Measurements from ENCODE around the gene SLC44A3. TPM values are rescaled to one million over a fixed set of nuclear protein-coding genes. Genes with fewer than 3 reads are reported as not detected.

Gene SLC44A3
- total and polyA plus RNA-seq, 2 experiments from 2014 or later: 2.9 to 4.5 TPM

DNA sequence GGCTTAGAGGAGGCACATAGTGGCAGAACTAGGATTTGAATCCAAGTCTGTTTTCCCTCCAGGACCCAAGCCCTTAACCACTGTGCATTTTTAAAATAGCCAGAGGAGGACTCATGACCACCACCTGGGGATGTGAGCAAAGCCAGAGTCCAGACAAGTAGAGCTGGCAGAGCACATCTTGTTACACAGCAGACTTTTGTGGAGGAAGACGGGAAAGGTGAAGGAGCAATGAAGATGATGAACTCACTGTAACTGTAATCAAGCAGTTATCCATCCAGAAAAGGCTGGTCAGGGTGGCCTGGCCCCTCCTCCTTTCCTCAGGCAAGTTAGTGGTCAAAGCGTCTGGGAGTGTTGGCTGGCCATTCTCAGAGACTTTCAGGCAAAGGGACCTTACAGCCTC is 50.9 kb downstream of the SLC44A3 start:
- Histone ChIP-seq H3K4me3 (no peak overlapping the region), H3K79me2 (replicated peaks; ENCODE audit: insufficient read depth) (no peaks in the 10 kb centered on the region), H3K27ac (ENCODE audit: low read depth) (no peak overlapping the region), H3K4me2 (no peak overlapping the region), H3K9me2 (ENCODE audit: insufficient read depth) (peaks cover 7% of the 10 kb centered on the region; the same call in 1 of the 2 replicates), H3K4me1 (ENCODE audit: insufficient read depth) (peaks cover 13% of the 10 kb centered on the region), H2AFZ (no peak overlapping the region), H3K36me3 (ENCODE audit: insufficient read depth) (no peaks in the 10 kb centered on the region), H3F3A (replicated peaks; ENCODE audit: low read depth) (no peaks in the 10 kb centered on the region), H4K20me1 (replicated peaks; ENCODE audit: insufficient read depth) (no peaks in the 10 kb centered on the region), H3K27me3 (ENCODE audit: insufficient read depth) (no peaks in the 10 kb centered on the region)
- H3K27me3 Mint-ChIP-seq (ENCODE audit: insufficient read depth, low read depth, poor library complexity): peaks cover 6% of the 10 kb centered on the region
- H3K4me1 Mint-ChIP-seq: peaks cover 22% of the 10 kb centered on the region
- TF ChIP-seq POLR2AphosphoS5 (IDR thresholded peaks at IDR 0.05; ENCODE audit: low read depth) (no peak), ZNF114 (CRISPR knock-in tag; IDR thresholded peaks at IDR 0.05) (no peak), ZNF331 (CRISPR knock-in tag; IDR thresholded peaks at IDR 0.05; ENCODE audit: low read depth) (no peak), JUNB (IDR thresholded peaks at IDR 0.05; ENCODE audit: unreplicated experiment) (no peak), CREB1 (CRISPR knock-in tag; IDR thresholded peaks at IDR 0.05; ENCODE audit: low read depth) (no peak), STAT1 (IDR thresholded peaks at IDR 0.05; ENCODE audit: unreplicated experiment) (no peak), NANOG (IDR thresholded peaks at IDR 0.05; ENCODE audit: borderline replicate concordance) (no peak), EZH2 (IDR thresholded peaks at IDR 0.05; ENCODE audit: low read depth, unreplicated experiment) (no peak), EZH2phosphoT487 (IDR thresholded peaks at IDR 0.05; ENCODE audit: unreplicated experiment) (no peak)
- TF ChIP-seq, protein P1, sequence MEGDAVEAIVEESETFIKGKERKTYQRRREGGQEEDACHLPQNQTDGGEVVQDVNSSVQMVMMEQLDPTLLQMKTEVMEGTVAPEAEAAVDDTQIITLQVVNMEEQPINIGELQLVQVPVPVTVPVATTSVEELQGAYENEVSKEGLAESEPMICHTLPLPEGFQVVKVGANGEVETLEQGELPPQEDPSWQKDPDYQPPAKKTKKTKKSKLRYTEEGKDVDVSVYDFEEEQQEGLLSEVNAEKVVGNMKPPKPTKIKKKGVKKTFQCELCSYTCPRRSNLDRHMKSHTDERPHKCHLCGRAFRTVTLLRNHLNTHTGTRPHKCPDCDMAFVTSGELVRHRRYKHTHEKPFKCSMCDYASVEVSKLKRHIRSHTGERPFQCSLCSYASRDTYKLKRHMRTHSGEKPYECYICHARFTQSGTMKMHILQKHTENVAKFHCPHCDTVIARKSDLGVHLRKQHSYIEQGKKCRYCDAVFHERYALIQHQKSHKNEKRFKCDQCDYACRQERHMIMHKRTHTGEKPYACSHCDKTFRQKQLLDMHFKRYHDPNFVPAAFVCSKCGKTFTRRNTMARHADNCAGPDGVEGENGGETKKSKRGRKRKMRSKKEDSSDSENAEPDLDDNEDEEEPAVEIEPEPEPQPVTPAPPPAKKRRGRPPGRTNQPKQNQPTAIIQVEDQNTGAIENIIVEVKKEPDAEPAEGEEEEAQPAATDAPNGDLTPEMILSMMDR (conservative IDR thresholded peaks at IDR 0.05; ENCODE audit: low read depth in 2 of 2): no peak
- TF ChIP-seq, protein P2, sequence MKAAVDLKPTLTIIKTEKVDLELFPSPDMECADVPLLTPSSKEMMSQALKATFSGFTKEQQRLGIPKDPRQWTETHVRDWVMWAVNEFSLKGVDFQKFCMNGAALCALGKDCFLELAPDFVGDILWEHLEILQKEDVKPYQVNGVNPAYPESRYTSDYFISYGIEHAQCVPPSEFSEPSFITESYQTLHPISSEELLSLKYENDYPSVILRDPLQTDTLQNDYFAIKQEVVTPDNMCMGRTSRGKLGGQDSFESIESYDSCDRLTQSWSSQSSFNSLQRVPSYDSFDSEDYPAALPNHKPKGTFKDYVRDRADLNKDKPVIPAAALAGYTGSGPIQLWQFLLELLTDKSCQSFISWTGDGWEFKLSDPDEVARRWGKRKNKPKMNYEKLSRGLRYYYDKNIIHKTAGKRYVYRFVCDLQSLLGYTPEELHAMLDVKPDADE (IDR thresholded peaks at IDR 0.05): no peak
- TF ChIP-seq, protein P3, sequence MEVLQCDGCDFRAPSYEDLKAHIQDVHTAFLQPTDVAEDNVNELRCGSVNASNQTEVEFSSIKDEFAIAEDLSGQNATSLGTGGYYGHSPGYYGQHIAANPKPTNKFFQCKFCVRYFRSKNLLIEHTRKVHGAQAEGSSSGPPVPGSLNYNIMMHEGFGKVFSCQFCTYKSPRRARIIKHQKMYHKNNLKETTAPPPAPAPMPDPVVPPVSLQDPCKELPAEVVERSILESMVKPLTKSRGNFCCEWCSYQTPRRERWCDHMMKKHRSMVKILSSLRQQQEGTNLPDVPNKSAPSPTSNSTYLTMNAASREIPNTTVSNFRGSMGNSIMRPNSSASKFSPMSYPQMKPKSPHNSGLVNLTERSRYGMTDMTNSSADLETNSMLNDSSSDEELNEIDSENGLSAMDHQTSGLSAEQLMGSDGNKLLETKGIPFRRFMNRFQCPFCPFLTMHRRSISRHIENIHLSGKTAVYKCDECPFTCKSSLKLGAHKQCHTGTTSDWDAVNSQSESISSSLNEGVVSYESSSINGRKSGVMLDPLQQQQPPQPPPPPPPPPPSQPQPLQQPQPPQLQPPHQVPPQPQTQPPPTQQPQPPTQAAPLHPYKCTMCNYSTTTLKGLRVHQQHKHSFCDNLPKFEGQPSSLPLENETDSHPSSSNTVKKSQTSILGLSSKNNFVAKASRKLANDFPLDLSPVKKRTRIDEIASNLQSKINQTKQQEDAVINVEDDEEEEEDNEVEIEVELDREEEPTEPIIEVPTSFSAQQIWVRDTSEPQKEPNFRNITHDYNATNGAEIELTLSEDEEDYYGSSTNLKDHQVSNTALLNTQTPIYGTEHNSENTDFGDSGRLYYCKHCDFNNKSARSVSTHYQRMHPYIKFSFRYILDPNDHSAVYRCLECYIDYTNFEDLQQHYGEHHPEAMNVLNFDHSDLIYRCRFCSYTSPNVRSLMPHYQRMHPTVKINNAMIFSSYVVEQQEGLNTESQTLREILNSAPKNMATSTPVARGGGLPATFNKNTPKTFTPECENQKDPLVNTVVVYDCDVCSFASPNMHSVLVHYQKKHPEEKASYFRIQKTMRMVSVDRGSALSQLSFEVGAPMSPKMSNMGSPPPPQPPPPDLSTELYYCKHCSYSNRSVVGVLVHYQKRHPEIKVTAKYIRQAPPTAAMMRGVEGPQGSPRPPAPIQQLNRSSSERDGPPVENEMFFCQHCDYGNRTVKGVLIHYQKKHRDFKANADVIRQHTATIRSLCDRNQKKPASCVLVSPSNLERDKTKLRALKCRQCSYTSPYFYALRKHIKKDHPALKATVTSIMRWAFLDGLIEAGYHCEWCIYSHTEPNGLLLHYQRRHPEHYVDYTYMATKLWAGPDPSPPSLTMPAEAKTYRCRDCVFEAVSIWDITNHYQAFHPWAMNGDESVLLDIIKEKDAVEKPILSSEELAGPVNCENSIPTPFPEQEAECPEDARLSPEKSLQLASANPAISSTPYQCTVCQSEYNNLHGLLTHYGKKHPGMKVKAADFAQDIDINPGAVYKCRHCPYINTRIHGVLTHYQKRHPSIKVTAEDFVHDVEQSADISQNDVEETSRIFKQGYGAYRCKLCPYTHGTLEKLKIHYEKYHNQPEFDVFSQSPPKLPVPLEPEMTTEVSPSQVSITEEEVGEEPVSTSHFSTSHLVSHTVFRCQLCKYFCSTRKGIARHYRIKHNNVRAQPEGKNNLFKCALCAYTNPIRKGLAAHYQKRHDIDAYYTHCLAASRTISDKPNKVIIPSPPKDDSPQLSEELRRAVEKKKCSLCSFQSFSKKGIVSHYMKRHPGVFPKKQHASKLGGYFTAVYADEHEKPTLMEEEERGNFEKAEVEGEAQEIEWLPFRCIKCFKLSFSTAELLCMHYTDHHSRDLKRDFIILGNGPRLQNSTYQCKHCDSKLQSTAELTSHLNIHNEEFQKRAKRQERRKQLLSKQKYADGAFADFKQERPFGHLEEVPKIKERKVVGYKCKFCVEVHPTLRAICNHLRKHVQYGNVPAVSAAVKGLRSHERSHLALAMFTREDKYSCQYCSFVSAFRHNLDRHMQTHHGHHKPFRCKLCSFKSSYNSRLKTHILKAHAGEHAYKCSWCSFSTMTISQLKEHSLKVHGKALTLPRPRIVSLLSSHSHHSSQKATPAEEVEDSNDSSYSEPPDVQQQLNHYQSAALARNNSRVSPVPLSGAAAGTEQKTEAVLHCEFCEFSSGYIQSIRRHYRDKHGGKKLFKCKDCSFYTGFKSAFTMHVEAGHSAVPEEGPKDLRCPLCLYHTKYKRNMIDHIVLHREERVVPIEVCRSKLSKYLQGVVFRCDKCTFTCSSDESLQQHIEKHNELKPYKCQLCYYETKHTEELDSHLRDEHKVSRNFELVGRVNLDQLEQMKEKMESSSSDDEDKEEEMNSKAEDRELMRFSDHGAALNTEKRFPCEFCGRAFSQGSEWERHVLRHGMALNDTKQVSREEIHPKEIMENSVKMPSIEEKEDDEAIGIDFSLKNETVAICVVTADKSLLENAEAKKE (CRISPR knock-in tag; IDR thresholded peaks at IDR 0.05): no peak
- no peak overlapping the region for H3K4me3 Mint-ChIP-seq
- no peak; the same call in 2 of the 3 replicates for ATAC-seq
- DNase-seq (ENCODE audit: low spot score): no peak
- H3K36me3 Mint-ChIP-seq (ENCODE audit: low read depth): no peaks in the 10 kb centered on the region
- H3K27ac Mint-ChIP-seq: no peak overlapping the region
- H3K9me3 Mint-ChIP-seq: no peaks in the 10 kb centered on the region

All from GM23338 (cell line).